SK-N-MC (cell line): ENCODE results near the gene DMRTC1.
"Not testable (repeated sequence)": the region's sequence is repeated elsewhere in the genome, so short reads cannot be mapped to it uniquely, and the experiment has no call there.

Source experiments
- EZH2 ChIP-seq: fragments of 200-600 bp; sonication (generic); IDR thresholded peaks from one replicate; pipeline ENCODE4 v1.6.1; 2017; ENCODE audit warnings: antibody characterized with exemption
- FOXP2 ChIP-seq: optimal IDR thresholded peaks from 2 replicates; pipeline ENCODE3; 2011; ENCODE audit warnings: mild to moderate bottlenecking, moderate library complexity; ENCODE audit not compliant: insufficient read depth; ENCODE audit errors: extremely low read length, control extremely low read depth
- POLR2AphosphoS5 ChIP-seq: IDR thresholded peaks from 2 replicates; pipeline ENCODE4 v1.6.1; 2012; ENCODE audit warnings: mild to moderate bottlenecking, low read depth, low read length, borderline replicate concordance

GRCh38 chrX:72974885-72975284 lies 31.2 kb upstream of the DMRTC1 start:
- TF ChIP-seq POLR2AphosphoS5, EZH2, FOXP2: not testable (repeated sequence)
